SK-N-SH (cell line): ENCODE results near the gene HDAC7. TPM values are rescaled to one million over a fixed set of nuclear protein-coding genes. Genes with fewer than 3 reads are reported as not detected.

Source experiments
- CTCF ChIA-PET: fragments of 300-600, 350-600 bp; formaldehyde crosslinking; extraction: SDS; loops from one replicate; lab custom pipeline; 2021; lab: Yijun Ruan, JAX
- POLR2A ChIA-PET: fragments of 350-600 bp; sonication (Branson Sonifier 250); formaldehyde crosslinking; extraction: SDS; loops from one replicate; lab custom pipeline; 2020; ENCODE audit warnings: antibody characterized with exemption, inconsistent platforms; lab: Yijun Ruan, JAX
- DNase-seq: peaks from one replicate; pipeline ENCODE4 v3.0.0; 2012
- H2AFZ ChIP-seq: fragments of 200-600 bp; sonication (generic); 2 replicates; pipeline ENCODE4 v1.8.1; 2016; ENCODE audit warnings: antibody characterized with exemption, mild to moderate bottlenecking, low read depth
- H3F3A ChIP-seq: fragments of 200-600 bp; sonication (generic); replicated peaks from 2 replicates; pipeline ENCODE3; 2016; ENCODE audit warnings: antibody characterized with exemption, mild to moderate bottlenecking; ENCODE audit not compliant: insufficient read depth
- H3K27ac ChIP-seq, 2 experiments: fragments of 200-500 bp in 1 of 2; fragments of 200-600 bp in 1 of 2; sonication (Bioruptor generic) in 1 of 2; sonication (generic), shearing (Covaris generic) in 1 of 2; 2 replicates each; pipeline versions ENCODE4 v1.5.1 to v1.6.1; 2014 to 2016; ENCODE audit warnings: low read depth in 2 of 2, inconsistent platforms in 1 of 2, low read length in 1 of 2, mild to moderate bottlenecking in 1 of 2, mixed read lengths in 1 of 2
- H3K27me3 ChIP-seq: fragments of 200-600 bp; sonication (generic), shearing (Covaris generic); 2 replicates; pipeline ENCODE4 v1.6.1; 2016; ENCODE audit warnings: mixed run types; ENCODE audit not compliant: insufficient read depth
- H3K36me3 ChIP-seq, 2 experiments: fragments of 200-500 bp in 1 of 2; fragments of 200-600 bp in 1 of 2; sonication (Bioruptor generic) in 1 of 2; sonication (generic) in 1 of 2; replicated peaks in 1 of 2; 2 replicates each; pipeline versions ENCODE3 to v1.5.1; 2014 to 2016; ENCODE audit warnings: low read length in 1 of 2, mild to moderate bottlenecking in 1 of 2; ENCODE audit not compliant: insufficient read depth in 2 of 2, control insufficient read depth in 1 of 2
- H3K4me1 ChIP-seq, 2 experiments: fragments of 200-500 bp in 1 of 2; fragments of 200-600 bp in 1 of 2; sonication (Bioruptor generic) in 1 of 2; sonication (generic), shearing (Covaris generic) in 1 of 2; 2 replicates each; pipeline versions ENCODE4 v1.5.1 to v1.6.1; 2014 to 2016; ENCODE audit warnings: low read depth in 1 of 2, low read length in 1 of 2, mixed run types in 1 of 2; ENCODE audit not compliant: insufficient read depth in 2 of 2, control insufficient read depth in 1 of 2
- H3K4me2 ChIP-seq: fragments of 200-600 bp; sonication (generic), shearing (Covaris generic); 2 replicates; pipeline ENCODE4 v1.6.1; 2017; ENCODE audit warnings: mixed run types
- H3K4me3 ChIP-seq, 2 experiments: fragments of 200-500 bp in 1 of 2; fragments of 200-600 bp in 1 of 2; sonication (Bioruptor generic) in 1 of 2; sonication (generic), shearing (Covaris generic) in 1 of 2; 2 replicates each; pipeline versions ENCODE4 v1.5.1 to v1.8.1; 2014 to 2016; ENCODE audit warnings: low read depth in 2 of 2, inconsistent platforms in 1 of 2, low read length in 1 of 2, mild to moderate bottlenecking in 1 of 2, mixed read lengths in 1 of 2, moderate library complexity in 1 of 2
- H3K79me2 ChIP-seq: fragments of 200-600 bp; sonication (generic); 2 replicates; pipeline ENCODE4 v1.8.1; 2017; ENCODE audit warnings: mild to moderate bottlenecking; ENCODE audit not compliant: insufficient read depth
- H3K9ac ChIP-seq: fragments of 200-600 bp; sonication (generic); 2 replicates; pipeline ENCODE4 v1.6.1; 2017; ENCODE audit warnings: mixed run types
- H3K9me2 ChIP-seq: fragments of 200-600 bp; sonication (generic); 2 replicates; pipeline ENCODE4 v1.6.1; 2017; ENCODE audit warnings: mixed run types
- H3K9me3 ChIP-seq: fragments of 200-600 bp; sonication (generic); 2 replicates; pipeline ENCODE4 v1.6.1; 2017; ENCODE audit warnings: mixed run types, mild to moderate bottlenecking, moderate library complexity
- H4K20me1 ChIP-seq: fragments of 200-600 bp; sonication (generic); 2 replicates; pipeline ENCODE4 v1.6.1; 2017; ENCODE audit warnings: mild to moderate bottlenecking, mixed run types; ENCODE audit not compliant: insufficient read depth
- ELF1 ChIP-seq: IDR thresholded peaks from 2 replicates; pipeline ENCODE4 v1.4.0; 2012
- FOXM1 ChIP-seq: IDR thresholded peaks from 2 replicates; pipeline ENCODE4 v1.4.0; 2012; ENCODE audit warnings: low read depth, mild to moderate bottlenecking
- JUND ChIP-seq: IDR thresholded peaks from 2 replicates; pipeline ENCODE4 v1.4.0; 2012
- MEF2A ChIP-seq: IDR thresholded peaks from 2 replicates; pipeline ENCODE4 v1.4.0; 2012; ENCODE audit warnings: low read depth, borderline replicate concordance
- MXI1 ChIP-seq: IDR thresholded peaks from 2 replicates; pipeline ENCODE4 v1.6.1; 2012; ENCODE audit warnings: mild to moderate bottlenecking, low read depth, low read length, improper control_type of control experiment
- POLR2AphosphoS5 ChIP-seq: IDR thresholded peaks from 2 replicates; pipeline ENCODE4 v1.6.1; 2012; ENCODE audit warnings: low read depth, low read length
- RCOR1 ChIP-seq: fragments of 150-350 bp; IDR thresholded peaks from 2 replicates; pipeline ENCODE4 v1.6.1; 2017; ENCODE audit warnings: antibody characterized with exemption, low read length
- RXRA ChIP-seq: IDR thresholded peaks from 2 replicates; pipeline ENCODE4 v1.4.0; 2012; ENCODE audit warnings: low read depth, mild to moderate bottlenecking, borderline replicate concordance
- SMC3 ChIP-seq: IDR thresholded peaks from 2 replicates; pipeline ENCODE4 v1.6.1; 2012; ENCODE audit warnings: low read depth, low read length, improper control_type of control experiment
- TEAD4 ChIP-seq: IDR thresholded peaks from 2 replicates; pipeline ENCODE4 v1.4.0; 2012; ENCODE audit warnings: mild to moderate bottlenecking, borderline replicate concordance; ENCODE audit not compliant: insufficient read depth
- ZBTB33 ChIP-seq: IDR thresholded peaks from 2 replicates; pipeline ENCODE4 v1.4.0; 2012; ENCODE audit warnings: low read depth, borderline replicate concordance
- WGBS: methylation state at CpG from one replicate; pipeline ENCODE4 v1.1.6; 2017; ENCODE audit warnings: low lambda C conversion rate; 5-methylcytosine and 5-hydroxymethylcytosine counted together
- polyA plus RNA-seq, 3 experiments: library from polyadenylated mRNA; depleted of rRNA; stranded (reverse); fragments of >200 nt; gene quantifications; 2 replicates each; pipeline ENCODE4 v1.2.3, GENCODE V29; 2012
- TF ChIP-seq, protein P1 (sequence below): IDR thresholded peaks from 2 replicates; pipeline ENCODE4 v1.4.0; 2012; ENCODE audit warnings: low read depth
- TF ChIP-seq, protein P2 (sequence below): fragments of 150-350 bp; IDR thresholded peaks from 2 replicates; pipeline ENCODE4 v1.6.1; 2016; ENCODE audit warnings: mild to moderate bottlenecking, low read depth, low read length
- TF ChIP-seq, protein P3 (sequence below): fragments of 200-600 bp; sonication (generic); IDR thresholded peaks from 2 replicates; pipeline ENCODE4 v1.6.1; 2017; ENCODE audit warnings: antibody characterized with exemption, mild to moderate bottlenecking, moderate library complexity
- TF ChIP-seq, protein P4 (sequence below): IDR thresholded peaks from 2 replicates; pipeline ENCODE4 v1.4.0; 2012; ENCODE audit warnings: low read depth, borderline replicate concordance

HDAC7 gene
- polyA plus RNA-seq, 1 of the 3 experiments (the other 2 are of a cell fraction), result 51.0 TPM

- TF ChIP-seq FOXM1 (no peak), JUND (no peak)
These were observed 45.0 kb downstream of the HDAC7 start (continued) for GRCh38 chr12:47774663-47775062.

DNA sequence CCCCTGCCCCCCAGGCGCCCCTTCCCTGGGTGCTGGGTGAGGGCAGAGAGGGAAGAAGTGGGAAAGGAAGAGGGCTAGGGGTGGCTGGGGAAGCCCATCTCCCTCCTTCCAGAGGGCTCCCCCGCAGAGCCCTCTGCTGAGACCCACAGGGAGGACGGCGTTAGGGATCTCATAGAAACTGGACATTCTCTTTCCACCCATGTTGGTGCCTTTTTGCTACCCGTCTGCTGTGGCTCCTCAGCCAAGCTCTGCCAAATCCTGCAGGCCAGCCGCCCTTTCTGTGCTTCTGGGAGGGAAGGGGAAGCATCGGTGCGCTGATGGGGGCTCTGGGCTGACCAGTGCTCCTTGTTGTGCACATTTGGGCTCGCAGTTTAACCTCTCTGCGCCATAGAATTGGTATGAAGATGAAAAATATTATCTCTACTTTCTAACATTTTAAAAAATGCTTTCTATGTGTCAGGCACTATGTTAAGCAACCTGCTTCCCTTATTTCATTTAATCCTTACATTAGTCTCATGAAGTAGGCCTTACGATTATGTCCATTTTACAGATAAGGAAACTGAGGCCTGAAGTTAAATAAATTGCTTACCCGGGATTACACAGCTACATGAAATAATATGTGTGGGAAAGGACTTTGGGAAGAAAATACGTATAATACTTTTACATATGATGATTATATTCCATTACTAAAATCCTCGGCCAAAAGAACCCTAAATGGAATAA is 45.7 kb downstream of the HDAC7 start:
- Histone ChIP-seq H3K9ac (peak overlapping the region; percentile 62), H3K9me3 (no peaks in the 10 kb centered on the region), H3K4me2 (peak overlapping the region; percentile 98), H2AFZ (peak overlapping the region; percentile 72; the same call in 1 of the 2 replicates)
- TF ChIP-seq, protein P1, sequence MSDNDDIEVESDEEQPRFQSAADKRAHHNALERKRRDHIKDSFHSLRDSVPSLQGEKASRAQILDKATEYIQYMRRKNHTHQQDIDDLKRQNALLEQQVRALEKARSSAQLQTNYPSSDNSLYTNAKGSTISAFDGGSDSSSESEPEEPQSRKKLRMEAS, result no peak
- TF ChIP-seq MXI1, result peak; percentile 2; the same call in 1 of the 2 replicates
- TF ChIP-seq, all 33 proteins: peak for 1
- peak overlapping the region; percentile 74 to 76 for H3K4me3 ChIP-seq
- DNase-seq, result peak; percentile 68
- H4K20me1 ChIP-seq, result no peaks in the 10 kb centered on the region
- H3K27me3 ChIP-seq, result no peaks in the 10 kb centered on the region
- H3K79me2 ChIP-seq, result no peaks in the 10 kb centered on the region
- no peak overlapping the region for H3K27ac ChIP-seq
- peaks cover 8% of the 10 kb centered on the region for H3F3A ChIP-seq
- ChIA-PET POLR2A (interaction anchor here (1.2 to 1.4 kb wide), 2 partner anchors 37 to 60 kb away, joined by 3 read pairs; no protein-coding TSS in a partner anchor), CTCF (interaction anchor here (0.7 to 22.9 kb wide), 7 partner anchors 8 to 424 kb away, joined by 3 to 1294 read pairs (median 6); partner anchors contain the start of genes ENDOU, RAPGEF3 and RPAP3)
- H3K9me2 ChIP-seq, result no peaks in the 10 kb centered on the region
- H3K4me1 ChIP-seq, result peaks cover 18 to 51% of the 10 kb centered on the region in 2 experiments; a peak in 3 of 4 replicates
- H3K36me3 ChIP-seq, result no peaks in the 10 kb centered on the region
- 62% methylated on average over 13 of the region's 14 CpGs for WGBS

DNA sequence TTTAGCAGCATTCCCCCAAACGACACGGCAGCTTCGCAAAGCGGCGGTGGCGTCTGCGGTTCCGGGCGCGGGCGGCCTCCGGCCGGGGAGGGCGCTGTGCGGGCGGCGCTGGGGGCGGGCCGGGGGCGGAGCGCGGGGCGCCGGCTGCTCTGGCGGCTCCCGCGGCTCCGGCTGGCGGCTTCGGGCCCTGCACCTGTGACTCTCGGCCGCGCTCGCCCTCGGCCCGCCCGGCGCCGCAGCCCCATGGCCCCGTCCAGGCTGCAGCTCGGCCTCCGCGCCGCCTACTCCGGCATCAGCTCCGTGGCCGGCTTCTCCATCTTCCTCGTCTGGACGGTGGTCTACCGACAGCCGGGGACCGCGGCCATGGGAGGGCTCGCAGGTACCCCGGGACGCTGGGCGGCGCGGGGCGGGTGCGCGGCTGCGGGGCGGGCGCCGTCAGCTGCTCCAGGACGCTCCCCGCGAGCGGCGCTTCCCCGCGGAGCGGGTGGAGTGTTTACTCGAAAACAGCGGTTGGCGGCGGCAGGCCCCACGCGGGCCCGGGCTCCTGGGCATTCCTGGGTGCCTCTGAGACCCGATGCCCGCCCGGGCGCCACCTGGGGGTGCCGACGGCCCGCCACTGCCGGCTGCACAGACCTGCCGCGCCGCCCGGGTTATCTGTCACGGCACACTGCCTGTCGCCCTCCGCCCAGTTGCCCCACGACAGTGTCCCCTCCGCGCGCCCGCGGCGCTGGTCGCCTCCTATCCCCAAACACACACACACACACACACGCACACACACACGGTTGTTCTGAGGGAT is 46.4 kb downstream of the HDAC7 start, which contains the start of gene SLC48A1:
Gene SLC48A1, plus strand, starts transcription at position 177 of the 796 bp plus-strand sequence. Its CDS starts 67 bp downstream, at position 244.
- peak; percentile 97 for DNase-seq

More for the DNA sequence above, 46.4 kb downstream of the HDAC7 start, which contains the start of gene SLC48A1:
- H4K20me1 ChIP-seq, result no peaks in the 10 kb centered on the region
- TF ChIP-seq, protein P2, sequence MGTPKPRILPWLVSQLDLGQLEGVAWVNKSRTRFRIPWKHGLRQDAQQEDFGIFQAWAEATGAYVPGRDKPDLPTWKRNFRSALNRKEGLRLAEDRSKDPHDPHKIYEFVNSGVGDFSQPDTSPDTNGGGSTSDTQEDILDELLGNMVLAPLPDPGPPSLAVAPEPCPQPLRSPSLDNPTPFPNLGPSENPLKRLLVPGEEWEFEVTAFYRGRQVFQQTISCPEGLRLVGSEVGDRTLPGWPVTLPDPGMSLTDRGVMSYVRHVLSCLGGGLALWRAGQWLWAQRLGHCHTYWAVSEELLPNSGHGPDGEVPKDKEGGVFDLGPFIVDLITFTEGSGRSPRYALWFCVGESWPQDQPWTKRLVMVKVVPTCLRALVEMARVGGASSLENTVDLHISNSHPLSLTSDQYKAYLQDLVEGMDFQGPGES, result no peak
- TF ChIP-seq MXI1 (peak; percentile 45; the same call in 1 of the 2 replicates), RCOR1 (peak; percentile 49; the same call in 1 of the 2 replicates), SMC3 (peak; percentile 17; the same call in 1 of the 2 replicates), RXRA (no peak), ELF1 (0 out of 2 replicates have a peak, but pooled peaks have one; percentile 16), TEAD4 (no peak), POLR2AphosphoS5 (peak; percentile 30; the same call in 1 of the 2 replicates), MEF2A (no peak), JUND (no peak), ZBTB33 (no peak)
- TF ChIP-seq, protein P3, sequence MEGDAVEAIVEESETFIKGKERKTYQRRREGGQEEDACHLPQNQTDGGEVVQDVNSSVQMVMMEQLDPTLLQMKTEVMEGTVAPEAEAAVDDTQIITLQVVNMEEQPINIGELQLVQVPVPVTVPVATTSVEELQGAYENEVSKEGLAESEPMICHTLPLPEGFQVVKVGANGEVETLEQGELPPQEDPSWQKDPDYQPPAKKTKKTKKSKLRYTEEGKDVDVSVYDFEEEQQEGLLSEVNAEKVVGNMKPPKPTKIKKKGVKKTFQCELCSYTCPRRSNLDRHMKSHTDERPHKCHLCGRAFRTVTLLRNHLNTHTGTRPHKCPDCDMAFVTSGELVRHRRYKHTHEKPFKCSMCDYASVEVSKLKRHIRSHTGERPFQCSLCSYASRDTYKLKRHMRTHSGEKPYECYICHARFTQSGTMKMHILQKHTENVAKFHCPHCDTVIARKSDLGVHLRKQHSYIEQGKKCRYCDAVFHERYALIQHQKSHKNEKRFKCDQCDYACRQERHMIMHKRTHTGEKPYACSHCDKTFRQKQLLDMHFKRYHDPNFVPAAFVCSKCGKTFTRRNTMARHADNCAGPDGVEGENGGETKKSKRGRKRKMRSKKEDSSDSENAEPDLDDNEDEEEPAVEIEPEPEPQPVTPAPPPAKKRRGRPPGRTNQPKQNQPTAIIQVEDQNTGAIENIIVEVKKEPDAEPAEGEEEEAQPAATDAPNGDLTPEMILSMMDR, result peak; percentile 32; the same call in 1 of the 2 replicates
- TF ChIP-seq, protein P4, sequence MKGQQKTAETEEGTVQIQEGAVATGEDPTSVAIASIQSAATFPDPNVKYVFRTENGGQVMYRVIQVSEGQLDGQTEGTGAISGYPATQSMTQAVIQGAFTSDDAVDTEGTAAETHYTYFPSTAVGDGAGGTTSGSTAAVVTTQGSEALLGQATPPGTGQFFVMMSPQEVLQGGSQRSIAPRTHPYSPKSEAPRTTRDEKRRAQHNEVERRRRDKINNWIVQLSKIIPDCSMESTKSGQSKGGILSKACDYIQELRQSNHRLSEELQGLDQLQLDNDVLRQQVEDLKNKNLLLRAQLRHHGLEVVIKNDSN, result no peak
- peak within 1 kb of the TSS; percentile 89; the same call in 1 of the 2 replicates for H2AFZ ChIP-seq
- no peaks in the 10 kb centered on the region for H3F3A ChIP-seq
- peak within 1 kb of the TSS; percentile 74 to 76 for H3K4me3 ChIP-seq
- POLR2A ChIA-PET, result interaction anchor here (0.6 to 1.4 kb wide), 4 partner anchors 36 to 139 kb away, joined by 3 to 4 read pairs (median 3); no protein-coding TSS in a partner anchor
- WGBS, result 0% methylated on average over 4 of the region's 106 CpGs
- no peaks in the 10 kb centered on the region for H3K79me2 ChIP-seq
- H3K9me2 ChIP-seq, result no peaks in the 10 kb centered on the region
- no peaks in the 10 kb centered on the region for H3K9me3 ChIP-seq
- H3K4me1 ChIP-seq, result peaks cover 22 to 48% of the 10 kb centered on the region in 2 experiments; a peak in 3 of 4 replicates
- H3K27me3 ChIP-seq, result no peaks in the 10 kb centered on the region
- H3K27ac ChIP-seq, result peak within 1 kb of the TSS in 1 of 2 experiments; percentile 50; a peak in 1 of 4 replicates
- H3K36me3 ChIP-seq, result no peaks in the 10 kb centered on the region
- peak within 1 kb of the TSS; percentile 98 for H3K4me2 ChIP-seq
- peak within 1 kb of the TSS; percentile 62 for H3K9ac ChIP-seq
- CTCF ChIA-PET, result interaction anchor here (0.7 to 22.9 kb wide), 11 partner anchors 9 to 220 kb away, joined by 3 to 1294 read pairs (median 4); partner anchors contain the start of genes ENDOU, RAPGEF3 and RPAP3
